Measurements from ENCODE around the gene SCO1. TPM values are rescaled to one million over a fixed set of nuclear protein-coding genes. Genes with fewer than 3 reads are reported as not detected.

SCO1 gene
- total RNA-seq, 1 experiment from 2014 or later = 60.3 TPM

DNA sequence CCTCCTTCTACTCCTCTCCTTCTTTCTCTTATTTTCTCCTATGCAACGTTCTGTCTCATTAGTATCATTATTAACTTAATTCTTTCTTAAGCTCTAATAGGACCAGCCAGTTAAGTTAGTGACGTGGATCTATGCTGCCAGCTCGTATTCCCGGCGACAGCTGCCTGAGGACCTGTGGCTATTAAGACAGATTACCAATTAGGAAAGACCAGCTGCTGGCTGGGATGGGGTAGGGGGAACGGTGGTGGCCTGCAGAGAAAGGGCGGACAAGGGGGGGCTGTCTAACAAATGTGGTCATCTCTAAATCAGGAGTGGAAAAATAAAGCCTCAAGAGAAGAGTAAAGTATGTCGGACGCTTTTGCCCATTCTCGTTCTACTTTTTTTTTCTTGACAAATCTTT is 39.5 kb downstream of the SCO1 start:
- Histone ChIP-seq H3K79me2 (ENCODE audit: insufficient read depth, low read length) (no peaks in the 10 kb centered on the region), H4K20me1 (ENCODE audit: control insufficient read depth, insufficient read depth, insufficient read length) (no peaks in the 10 kb centered on the region), H3K14ac (ENCODE audit: insufficient read depth, low read length) (no peak overlapping the region), H2BK5ac (ENCODE audit: insufficient read length, low read length) (no peak overlapping the region), H3K4me2 (ENCODE audit: insufficient read depth, insufficient read length, low read length) (no peak overlapping the region), H3K9me3 (ENCODE audit: control insufficient read depth, low read depth, low read length) (no peaks in the 10 kb centered on the region), H3K56ac (ENCODE audit: insufficient read length, low read depth, low read length) (no peak overlapping the region), H4K91ac (ENCODE audit: insufficient read length, low read depth, low read length) (no peak overlapping the region), H2BK12ac (ENCODE audit: insufficient read length, low read depth, low read length) (no peak overlapping the region), H3T11ph (ENCODE audit: low read length) (no peak overlapping the region), H3K79me1 (ENCODE audit: insufficient read depth, low read depth, low read length, poor library complexity, severe bottlenecking) (no peaks in the 10 kb centered on the region), H4K8ac (replicated peaks; ENCODE audit: insufficient read length, low read depth, low read length) (no peak overlapping the region), H3K4me1 (ENCODE audit: insufficient read depth, low read length) (no peaks in the 10 kb centered on the region), H2AFZ (ENCODE audit: low read length) (no peak overlapping the region), H2BK20ac (ENCODE audit: low read depth, low read length, poor library complexity, severe bottlenecking) (no peak overlapping the region), H3K18ac (ENCODE audit: insufficient read length, low read depth, low read length) (no peak overlapping the region), H3K23ac (ENCODE audit: insufficient read length, low read depth, low read length) (no peak overlapping the region), H3K4ac (ENCODE audit: low read depth, low read length) (no peak overlapping the region), H3K27me3 (ENCODE audit: insufficient read depth, low read length) (no peaks in the 10 kb centered on the region), H2AK5ac (ENCODE audit: insufficient read length, low read length) (no peak overlapping the region), H2BK120ac (ENCODE audit: low read depth, low read length, poor library complexity, severe bottlenecking) (no peak overlapping the region), H2BK15ac (ENCODE audit: low read depth, low read length) (no peak overlapping the region), H3K23me2 (ENCODE audit: insufficient read length, low read depth, low read length, poor library complexity, severe bottlenecking) (no peaks in the 10 kb centered on the region), H4K5ac (ENCODE audit: insufficient read length, low read depth, low read length) (no peak overlapping the region), H3K9ac (ENCODE audit: extremely low read depth, insufficient read length, low read length) (no peak overlapping the region), H3K27ac (ENCODE audit: insufficient read length, low read depth, low read length) (no peak overlapping the region)
- no peak for DNase-seq
- Mint-ChIP-seq H3K4me1 (peaks cover 7 to 11% of the 10 kb centered on the region in 2 experiments), H3K9me3 (no peaks in the 10 kb centered on the region), H3K27ac (no peak overlapping the region; a peak in 1 of 7 replicates), H3K36me3 (ENCODE audit: insufficient read depth in 1 of 3, low read depth in 3 of 3) (peaks cover 0 to 1% (median 0%) of the 10 kb centered on the region in 3 experiments; a peak in 1 of 7 replicates), H3K27me3 (ENCODE audit: low read depth) (no peaks in the 10 kb centered on the region), H3K4me3 (no peak overlapping the region)
- TF ChIP-seq, protein P1, sequence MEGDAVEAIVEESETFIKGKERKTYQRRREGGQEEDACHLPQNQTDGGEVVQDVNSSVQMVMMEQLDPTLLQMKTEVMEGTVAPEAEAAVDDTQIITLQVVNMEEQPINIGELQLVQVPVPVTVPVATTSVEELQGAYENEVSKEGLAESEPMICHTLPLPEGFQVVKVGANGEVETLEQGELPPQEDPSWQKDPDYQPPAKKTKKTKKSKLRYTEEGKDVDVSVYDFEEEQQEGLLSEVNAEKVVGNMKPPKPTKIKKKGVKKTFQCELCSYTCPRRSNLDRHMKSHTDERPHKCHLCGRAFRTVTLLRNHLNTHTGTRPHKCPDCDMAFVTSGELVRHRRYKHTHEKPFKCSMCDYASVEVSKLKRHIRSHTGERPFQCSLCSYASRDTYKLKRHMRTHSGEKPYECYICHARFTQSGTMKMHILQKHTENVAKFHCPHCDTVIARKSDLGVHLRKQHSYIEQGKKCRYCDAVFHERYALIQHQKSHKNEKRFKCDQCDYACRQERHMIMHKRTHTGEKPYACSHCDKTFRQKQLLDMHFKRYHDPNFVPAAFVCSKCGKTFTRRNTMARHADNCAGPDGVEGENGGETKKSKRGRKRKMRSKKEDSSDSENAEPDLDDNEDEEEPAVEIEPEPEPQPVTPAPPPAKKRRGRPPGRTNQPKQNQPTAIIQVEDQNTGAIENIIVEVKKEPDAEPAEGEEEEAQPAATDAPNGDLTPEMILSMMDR (conservative IDR thresholded peaks at IDR 0.05) = no peak
- no CpG with 5 or more reads among the region's 10 CpGs for WGBS (ENCODE audit: extremely low coverage, insufficient read length, low lambda C conversion rate)
